Common myeloid progenitor, CD34-positive (primary cell): ENCODE results near the gene ITGA5.

Experiments
- CTCF ChIA-PET: fragments of 350-600 bp; sonication (Branson Sonifier 250); formaldehyde crosslinking; loops from one replicate; lab custom pipeline; 2021; ENCODE audit warnings: antibody characterized with exemption; lab: Charles Lee
- POLR2A ChIA-PET: fragments of 350-600 bp; sonication (Branson Sonifier 250); formaldehyde crosslinking; loops from one replicate; lab custom pipeline; 2021; ENCODE audit warnings: antibody characterized with exemption; lab: Charles Lee
- DNase-seq, 3 donors: peaks; one replicate each; pipeline versions ENCODE4 v3.0.0 to v3.0.0-alpha.2; 2013
- H3K27ac ChIP-seq, 2 experiments: 1 replicate in 1 of 2; 2 replicates in 1 of 2; pipeline ENCODE4 v1.7.0; 2013; ENCODE audit warnings: inconsistent platforms in 2 of 2, low read length in 2 of 2, mild to moderate bottlenecking in 2 of 2, low read depth in 1 of 2, moderate library complexity in 1 of 2; ENCODE audit not compliant: severe bottlenecking in 2 of 2, insufficient read depth in 1 of 2, poor library complexity in 1 of 2
- H3K27me3 ChIP-seq, 5 experiments: replicated peaks in 2 of 5; 1 replicate in 3 of 5; 2 replicates in 2 of 5; pipeline versions ENCODE4 v1.6.1 to v1.7.0; 2013; ENCODE audit warnings: low read length in 4 of 5, mild to moderate bottlenecking in 2 of 5, moderate library complexity in 2 of 5, inconsistent platforms in 1 of 5; ENCODE audit not compliant: insufficient read depth in 5 of 5, control insufficient read depth in 4 of 5
- H3K36me3 ChIP-seq, 4 experiments: 1 replicate in 2 of 4; 2 replicates in 2 of 4; pipeline versions ENCODE4 v1.6.1 to v1.7.0; 2013; ENCODE audit warnings: low read length in 3 of 4, control low read depth in 1 of 4, mild to moderate bottlenecking in 1 of 4; ENCODE audit not compliant: control insufficient read depth in 4 of 4, insufficient read depth in 4 of 4
- H3K4me1 ChIP-seq, 4 experiments: 1 replicate in 3 of 4; 2 replicates in 1 of 4; pipeline versions ENCODE4 v1.6.1 to v1.7.1; 2013; ENCODE audit warnings: low read length in 3 of 4, mild to moderate bottlenecking in 3 of 4, control low read depth in 1 of 4, inconsistent platforms in 1 of 4, moderate library complexity in 1 of 4; ENCODE audit not compliant: control insufficient read depth in 4 of 4, insufficient read depth in 4 of 4; ENCODE audit errors: control extremely low read depth in 1 of 4
- H3K4me3 ChIP-seq, 7 experiments: 1 replicate in 4 of 7; 2 replicates in 3 of 7; pipeline versions ENCODE4 v1.5.1 to v1.7.0; 2013; ENCODE audit warnings: mild to moderate bottlenecking in 7 of 7, low read length in 6 of 7, moderate library complexity in 6 of 7, inconsistent platforms in 2 of 7, low read depth in 2 of 7, control low read depth in 1 of 7; ENCODE audit not compliant: insufficient read depth in 4 of 7, control insufficient read depth in 1 of 7; ENCODE audit errors: extremely low read depth in 1 of 7
- H3K9me3 ChIP-seq, 5 experiments: 1 replicate in 4 of 5; 2 replicates in 1 of 5; pipeline versions ENCODE4 v1.6.1 to v1.7.1; 2013; ENCODE audit warnings: low read length in 4 of 5, mild to moderate bottlenecking in 2 of 5, inconsistent platforms in 1 of 5, low read depth in 1 of 5, moderate library complexity in 1 of 5; ENCODE audit not compliant: control insufficient read depth in 4 of 5, insufficient read depth in 2 of 5; ENCODE audit errors: control extremely low read depth in 1 of 5
- WGBS: methylation state at CpG from one replicate; pipeline ENCODE4 v1.1.5; 2013; ENCODE audit not compliant: insufficient coverage; 5-methylcytosine and 5-hydroxymethylcytosine counted together

ITGA5 gene

DNA sequence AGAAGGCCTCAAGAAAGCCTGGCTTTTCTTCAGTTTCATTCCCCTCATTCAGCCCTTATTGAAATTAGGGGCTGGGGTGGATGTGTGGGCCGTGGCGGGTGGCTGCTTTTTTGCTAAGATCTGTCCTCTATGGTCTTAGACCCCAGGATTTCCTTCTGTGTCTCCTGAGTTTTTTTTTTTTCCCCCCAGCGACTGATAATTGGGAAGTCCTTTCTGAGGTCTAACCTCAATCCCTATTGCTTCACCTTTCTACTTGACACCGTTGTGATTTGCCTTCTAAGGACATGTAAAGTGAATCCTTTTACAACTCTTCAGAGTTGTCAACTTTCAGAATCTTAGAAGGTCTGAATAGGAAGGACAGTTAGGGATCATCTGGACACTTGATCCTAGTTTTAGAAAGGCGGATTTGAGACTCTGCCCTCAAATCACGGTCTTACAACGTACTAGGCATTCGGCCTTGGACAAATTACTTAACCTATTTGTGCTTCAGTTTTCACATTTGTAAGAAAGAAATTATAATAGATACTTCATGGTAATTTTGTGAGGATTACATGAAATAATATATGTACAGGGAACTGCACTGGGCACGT, 59.2 kb downstream of the ITGA5 start:
- H3K36me3 ChIP-seq = no peaks in the 10 kb centered on the region
- peak overlapping the region in 5 of 7 experiments; percentile 45 to 78 (median 74) for H3K4me3 ChIP-seq
- H3K9me3 ChIP-seq = no peaks in the 10 kb centered on the region
- WGBS = 50% methylated on average over 5 of the region's 9 CpGs
- H3K27me3 ChIP-seq = no peaks in the 10 kb centered on the region
- peak overlapping the region in 1 of 2 experiments; percentile 90 for H3K27ac ChIP-seq
- DNase-seq = no peak
- peaks cover 18 to 69% (median 60%) of the 10 kb centered on the region in 4 experiments for H3K4me1 ChIP-seq
- ChIA-PET POLR2A (interaction anchor here (1.0 to 1.4 kb wide), 3 partner anchors 61 to 80 kb away, joined by 3 to 14 read pairs (median 3); partner anchors contain the start of genes CBX5 and HNRNPA1), CTCF (interaction anchor here (0.7 to 9.2 kb wide), 13 partner anchors 9 to 145 kb away, joined by 3 to 174 read pairs (median 5); no protein-coding TSS in a partner anchor)

DNA sequence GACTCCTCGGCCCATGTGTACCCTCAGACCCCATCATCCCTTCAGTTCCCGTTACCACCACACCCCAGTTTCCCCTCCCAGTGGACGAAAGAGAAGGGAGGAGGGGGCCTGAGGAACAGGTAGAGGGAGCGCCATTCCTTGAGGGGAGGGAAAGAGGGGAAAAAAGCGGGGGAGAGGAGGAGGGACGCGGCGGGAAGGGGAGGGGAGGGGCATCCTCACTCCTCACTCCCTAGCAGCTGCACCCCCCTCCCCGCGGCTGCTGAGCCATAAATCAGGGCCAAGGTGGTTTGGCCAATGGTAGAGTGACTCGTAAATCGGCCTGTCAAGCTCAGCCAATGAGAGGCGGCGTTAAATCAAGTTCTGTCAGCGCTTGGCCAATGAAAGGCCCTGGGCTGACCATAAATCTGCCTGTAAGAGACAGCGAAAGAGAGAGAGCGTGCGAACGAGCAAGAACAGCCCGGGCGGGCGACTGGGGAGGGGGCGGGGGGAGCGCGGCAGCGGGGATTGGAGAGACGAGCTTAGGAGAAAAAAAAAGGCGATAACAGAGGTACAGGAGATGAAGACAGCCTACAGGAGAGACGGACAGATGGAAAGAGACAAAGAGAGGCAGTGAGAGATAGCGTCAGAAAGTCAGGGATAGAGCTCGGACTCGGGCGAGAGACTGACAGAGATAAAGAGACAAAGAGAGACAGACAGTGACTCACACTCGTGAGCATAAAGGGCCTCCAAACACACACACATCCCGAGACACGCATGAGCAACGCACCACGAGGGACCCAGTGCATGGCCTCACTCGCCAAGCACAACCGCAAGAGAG, 59.9 kb downstream of the ITGA5 start:
- peak overlapping the region; percentile 56 to 78 (median 74) for H3K4me3 ChIP-seq
- DNase-seq = peak; percentile 99
- H3K9me3 ChIP-seq = no peaks in the 10 kb centered on the region
- under 1% methylated on average over 31 of the region's 40 CpGs for WGBS
- H3K27ac ChIP-seq = peak overlapping the region; percentile 51 to 90
- ChIA-PET CTCF (interaction anchor here (0.8 to 9.2 kb wide), 12 partner anchors 8 to 141 kb away, joined by 3 to 174 read pairs (median 4); no protein-coding TSS in a partner anchor), POLR2A (interaction anchor here (0.7 to 1.4 kb wide), 4 partner anchors 16 to 79 kb away, joined by 3 to 14 read pairs (median 4); partner anchors contain the start of genes CBX5 and HNRNPA1)
- H3K36me3 ChIP-seq = no peaks in the 10 kb centered on the region
- no peaks in the 10 kb centered on the region for H3K27me3 ChIP-seq
- peaks cover 12 to 62% (median 53%) of the 10 kb centered on the region in 4 experiments for H3K4me1 ChIP-seq

DNA sequence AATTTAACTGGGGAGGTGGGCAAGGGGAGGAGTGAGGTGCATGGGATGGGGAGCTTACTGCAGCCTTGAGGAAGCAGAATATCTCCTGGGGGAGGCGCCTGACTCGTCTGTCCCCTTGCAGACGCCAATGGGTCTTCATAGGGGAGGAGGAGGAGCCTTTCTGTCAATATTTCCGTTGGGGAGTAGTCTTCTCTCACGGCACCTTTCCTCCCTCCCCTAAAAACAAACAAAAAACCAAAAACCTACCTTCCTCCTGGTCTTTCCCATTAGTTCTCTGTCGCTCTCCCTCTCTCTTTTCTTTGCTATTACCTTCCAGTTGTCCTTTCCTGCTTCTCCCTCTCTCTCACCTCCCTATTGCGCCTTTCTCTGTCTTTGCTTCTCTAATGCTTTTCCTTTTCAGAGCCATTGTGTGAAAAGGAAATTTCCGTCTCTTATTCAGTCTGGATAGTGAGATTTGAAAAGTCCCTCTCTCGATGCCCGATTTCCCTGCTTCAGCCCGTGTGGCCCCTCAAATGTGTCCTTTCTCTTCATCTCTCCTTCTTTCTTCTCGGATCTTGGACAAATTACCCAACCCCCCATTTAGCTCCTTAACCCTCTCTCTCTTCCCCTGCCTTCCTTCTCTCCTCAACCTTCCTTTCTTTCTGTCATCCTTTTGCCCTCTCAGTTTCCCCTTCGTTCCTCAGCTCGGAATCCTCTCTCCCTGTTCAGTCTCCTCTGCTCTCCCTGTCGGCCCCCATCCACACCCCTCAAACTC, 60.7 kb downstream of the ITGA5 start:
- no peaks in the 10 kb centered on the region for H3K9me3 ChIP-seq
- no peak for DNase-seq
- WGBS = 8% methylated on average over 12 of the region's 15 CpGs

GRCh38 chr12:54357506-54358190, 61.4 kb downstream of the ITGA5 start:
- Histone ChIP-seq H3K27me3 (no peaks in the 10 kb centered on the region), H3K4me3 (no peak overlapping the region), H3K27ac (no peak overlapping the region), H3K9me3 (no peaks in the 10 kb centered on the region), H3K36me3 (no peaks in the 10 kb centered on the region), H3K4me1 (peaks cover 11 to 58% (median 51%) of the 10 kb centered on the region in 4 experiments)
- POLR2A ChIA-PET = interaction anchor here (0.6 kb wide), 1 partner anchor 16 kb away, joined by 4 read pairs; no protein-coding TSS in a partner anchor
- no peak for DNase-seq
- CTCF ChIA-PET = interaction anchor here (1.0 to 9.2 kb wide), 8 partner anchors 13 to 139 kb away, joined by 3 to 174 read pairs (median 7); no protein-coding TSS in a partner anchor
- 75% methylated on average over 1 of the region's 2 CpGs for WGBS

More for the DNA sequence above, 60.7 kb downstream of the ITGA5 start:
- Histone ChIP-seq H3K4me1 (peaks cover 11 to 57% (median 48%) of the 10 kb centered on the region in 4 experiments), H3K4me3 (peak overlapping the region; percentile 56 to 78 (median 74)), H3K27ac (peak overlapping the region; percentile 51 to 90), H3K36me3 (no peaks in the 10 kb centered on the region), H3K27me3 (no peaks in the 10 kb centered on the region)
- CTCF ChIA-PET = interaction anchor here (0.8 to 9.2 kb wide), 10 partner anchors 7 to 140 kb away, joined by 3 to 174 read pairs (median 7); no protein-coding TSS in a partner anchor
- POLR2A ChIA-PET = interaction anchor here (0.7 to 1.4 kb wide), 3 partner anchors 17 to 78 kb away, joined by 3 to 14 read pairs (median 4); partner anchors contain the start of genes CBX5 and HNRNPA1

GRCh38 chr12:54356951-54357356, 62.1 kb downstream of the ITGA5 start:
- no peaks in the 10 kb centered on the region for H3K9me3 ChIP-seq
- no peaks in the 10 kb centered on the region for H3K36me3 ChIP-seq
- peaks cover 11 to 65% (median 57%) of the 10 kb centered on the region in 4 experiments for H3K4me1 ChIP-seq
- H3K27me3 ChIP-seq = no peaks in the 10 kb centered on the region
- no peak overlapping the region for H3K4me3 ChIP-seq
- no peak overlapping the region for H3K27ac ChIP-seq
- POLR2A ChIA-PET = interaction anchor here (0.6 kb wide), 1 partner anchor 16 kb away, joined by 4 read pairs; no protein-coding TSS in a partner anchor
- whole genome bisulfite sequencing = no CpG with 5 or more reads among the region's 4 CpGs
- no peak for DNase-seq
- CTCF ChIA-PET = interaction anchor here (0.8 to 9.2 kb wide), 11 partner anchors 13 to 64 kb away, joined by 3 to 174 read pairs (median 4); partner anchors contain the start of genes COPZ1 and NFE2

GRCh38 chr12:54356228-54356627, 62.8 kb downstream of the ITGA5 start:
- POLR2A ChIA-PET = interaction anchor here (1.2 kb wide), 1 partner anchor 57 kb away, joined by 3 read pairs; no protein-coding TSS in a partner anchor
- CTCF ChIA-PET = interaction anchor here (0.8 to 9.2 kb wide), 9 partner anchors 12 to 63 kb away, joined by 3 to 174 read pairs (median 4); partner anchors contain the start of genes COPZ1 and NFE2
- DNase-seq = no peak
- Histone ChIP-seq H3K9me3 (no peaks in the 10 kb centered on the region), H3K27ac (no peak overlapping the region), H3K4me3 (no peak overlapping the region), H3K4me1 (peaks cover 11 to 70% (median 61%) of the 10 kb centered on the region in 4 experiments), H3K36me3 (peaks cover 0 to 1% (median 0%) of the 10 kb centered on the region in 4 experiments), H3K27me3 (no peaks in the 10 kb centered on the region)
- WGBS = 100% methylated on average over 3 of the region's 3 CpGs
